ENCODE data around the gene UBE2I. TPM values are rescaled to one million over a fixed set of nuclear protein-coding genes. Genes with fewer than 3 reads are reported as not detected.

The UBE2I gene
- total RNA-seq = 100 to 1,000 TPM in 1 of 3 donors, 10 to 100 TPM in 2; 79.8 to 101 (median 96.9) TPM
- long read RNA-seq, donor 1, transcript UBE2I-203 (7 exons, 2,976 nt) = major isoform, 56 of 94 reads
- long read RNA-seq, donor 1, partial matches to known transcripts = 1 of 94 reads
- long read RNA-seq, donor 1, other reads (novel, unspliced or antisense) = 28 of 94 reads
- long read RNA-seq, donor 2, transcript UBE2I-208 (4 exons, 1,771 nt) = minor isoform, 7 of 39 reads
- long read RNA-seq, donor 2, transcript UBE2I-203 (7 exons, 2,976 nt) = major isoform, 28 of 39 reads
- long read RNA-seq, donor 2, partial matches to known transcripts = 0 of 39 reads
- long read RNA-seq, donor 2, other reads (novel, unspliced or antisense) = 1 of 39 reads

- peak within 1 kb of the TSS; percentile 42 for H3K4me3 ChIP-seq
- intact Hi-C loops (cut with DNase I, micrococcal nuclease) = no loop called here
- H3K36me3 ChIP-seq (ENCODE audit: low read depth) = no peaks in the 10 kb centered on the region
- TF ChIP-seq, protein P1, sequence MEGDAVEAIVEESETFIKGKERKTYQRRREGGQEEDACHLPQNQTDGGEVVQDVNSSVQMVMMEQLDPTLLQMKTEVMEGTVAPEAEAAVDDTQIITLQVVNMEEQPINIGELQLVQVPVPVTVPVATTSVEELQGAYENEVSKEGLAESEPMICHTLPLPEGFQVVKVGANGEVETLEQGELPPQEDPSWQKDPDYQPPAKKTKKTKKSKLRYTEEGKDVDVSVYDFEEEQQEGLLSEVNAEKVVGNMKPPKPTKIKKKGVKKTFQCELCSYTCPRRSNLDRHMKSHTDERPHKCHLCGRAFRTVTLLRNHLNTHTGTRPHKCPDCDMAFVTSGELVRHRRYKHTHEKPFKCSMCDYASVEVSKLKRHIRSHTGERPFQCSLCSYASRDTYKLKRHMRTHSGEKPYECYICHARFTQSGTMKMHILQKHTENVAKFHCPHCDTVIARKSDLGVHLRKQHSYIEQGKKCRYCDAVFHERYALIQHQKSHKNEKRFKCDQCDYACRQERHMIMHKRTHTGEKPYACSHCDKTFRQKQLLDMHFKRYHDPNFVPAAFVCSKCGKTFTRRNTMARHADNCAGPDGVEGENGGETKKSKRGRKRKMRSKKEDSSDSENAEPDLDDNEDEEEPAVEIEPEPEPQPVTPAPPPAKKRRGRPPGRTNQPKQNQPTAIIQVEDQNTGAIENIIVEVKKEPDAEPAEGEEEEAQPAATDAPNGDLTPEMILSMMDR (IDR thresholded peaks at IDR 0.05) = no peak
- ATAC-seq (peak; percentile 91), DNase-seq (peak; percentile 96 to 99 (median 97))
- peaks cover 19% of the 10 kb centered on the region for H3K4me1 ChIP-seq (ENCODE audit: low read depth)
- no peaks in the 10 kb centered on the region for H3K9me3 ChIP-seq
Observed at GRCh38 chr16:1308977-1309885, at the start of gene UBE2I. Gene UBE2I (plus strand): TSS chr16:1309636. CDS start chr16:1314031, 4,395 bp downstream.

GRCh38 chr16:1259760-1260068 is 49.7 kb upstream of the UBE2I start:
- H3K4me3 ChIP-seq = no peak overlapping the region
- no peaks in the 10 kb centered on the region for H3K36me3 ChIP-seq (ENCODE audit: low read depth)
- ATAC-seq (no peak), DNase-seq (no peak)
- TF ChIP-seq, protein P1 (IDR thresholded peaks at IDR 0.05) = no peak
- no peaks in the 10 kb centered on the region for H3K4me1 ChIP-seq (ENCODE audit: low read depth)
- no peaks in the 10 kb centered on the region for H3K9me3 ChIP-seq
- intact Hi-C loops (cut with DNase I, micrococcal nuclease) = no loop called here

GRCh38 chr16:1260101-1260680 is 49.2 kb upstream of the UBE2I start:
- DNase-seq (no peak), ATAC-seq (no peak)
- no peak overlapping the region for H3K4me3 ChIP-seq
- TF ChIP-seq, protein P1 (IDR thresholded peaks at IDR 0.05) = no peak
- intact Hi-C loops (cut with DNase I, micrococcal nuclease) = no loop called here
- H3K9me3 ChIP-seq = no peaks in the 10 kb centered on the region
- no peaks in the 10 kb centered on the region for H3K4me1 ChIP-seq (ENCODE audit: low read depth)
- no peaks in the 10 kb centered on the region for H3K36me3 ChIP-seq (ENCODE audit: low read depth)

DNA sequence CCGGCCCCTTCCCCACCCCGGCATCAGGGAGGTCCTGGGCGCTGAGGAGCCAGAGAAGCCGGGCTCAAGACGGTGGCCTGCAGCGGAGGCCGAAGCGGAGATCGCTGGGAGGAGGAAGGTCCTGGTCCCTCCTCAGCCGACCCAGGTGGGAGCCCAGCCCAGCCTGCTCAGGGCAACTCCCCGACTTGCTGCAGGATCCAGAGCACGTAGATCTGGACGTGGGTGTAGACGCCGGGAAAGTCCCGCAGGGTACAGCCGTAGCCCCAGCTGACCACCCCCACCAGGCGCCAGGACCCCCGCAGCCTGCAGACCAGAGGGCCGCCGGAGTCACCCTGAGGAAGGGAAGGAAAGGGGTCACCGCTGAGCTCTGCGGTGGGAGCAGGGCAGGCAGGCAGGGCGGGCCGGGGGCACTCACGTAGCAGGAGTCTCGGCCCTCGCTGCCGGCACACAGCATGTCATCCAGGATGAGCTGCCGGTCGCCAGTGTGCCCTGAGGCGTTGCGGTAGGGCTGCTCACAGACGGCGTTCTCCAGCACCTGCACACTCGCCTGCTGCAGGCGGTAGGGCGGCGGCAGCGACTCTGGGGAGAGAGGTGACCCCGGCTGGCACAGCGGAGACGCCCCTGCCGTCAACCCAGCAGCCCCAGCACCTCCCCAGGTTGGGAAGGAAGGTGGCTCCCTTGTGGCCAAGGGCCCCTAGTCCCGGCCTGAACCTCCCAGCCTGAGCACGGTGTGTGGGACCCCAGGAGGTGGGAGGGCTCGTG is 48.1 kb upstream of the UBE2I start:
- no peaks in the 10 kb centered on the region for H3K9me3 ChIP-seq
- no peaks in the 10 kb centered on the region for H3K4me1 ChIP-seq (ENCODE audit: low read depth)
- H3K4me3 ChIP-seq = no peak overlapping the region
- ATAC-seq (peak; percentile 10), DNase-seq (no peak)
- intact Hi-C loops (cut with DNase I, micrococcal nuclease) = no loop called here
- H3K36me3 ChIP-seq (ENCODE audit: low read depth) = no peaks in the 10 kb centered on the region
- TF ChIP-seq, protein P1 (IDR thresholded peaks at IDR 0.05) = no peak

DNA sequence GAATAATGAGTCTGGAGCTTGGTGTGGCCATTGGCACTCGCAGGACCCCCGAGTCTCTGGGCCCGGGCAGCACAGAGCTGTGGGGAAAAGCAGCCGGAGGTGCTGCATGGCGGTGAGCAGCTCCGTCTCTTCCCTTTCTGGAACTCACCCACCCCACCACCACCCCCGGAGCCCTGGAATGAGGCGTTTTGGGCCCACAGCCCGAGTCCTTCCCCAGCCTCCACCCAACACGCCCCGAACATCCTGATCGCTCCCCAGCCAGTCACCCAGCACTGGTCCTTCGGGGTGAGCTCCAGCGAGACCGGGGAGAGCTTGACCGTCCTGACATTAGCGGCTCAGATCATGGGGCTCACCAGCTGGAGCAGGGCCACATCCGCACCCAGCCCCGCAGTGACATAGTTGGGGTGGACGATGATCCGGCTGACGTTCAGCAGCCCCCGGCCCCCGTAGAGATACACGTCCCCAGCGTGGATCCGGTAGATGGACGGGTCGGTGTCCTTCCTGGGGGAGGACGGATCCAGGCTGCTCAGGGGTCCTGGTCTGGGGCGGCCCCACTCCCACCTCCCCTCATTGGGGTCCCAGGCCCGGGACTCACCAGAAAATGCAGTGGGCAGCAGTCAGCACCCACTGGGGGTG is 47.1 kb upstream of the UBE2I start:
- H3K9me3 ChIP-seq = no peaks in the 10 kb centered on the region
- intact Hi-C loops (cut with DNase I, micrococcal nuclease) = no loop called here
- no peak overlapping the region for H3K4me3 ChIP-seq
- no peak for ATAC-seq
- no peak for DNase-seq
- no peaks in the 10 kb centered on the region for H3K4me1 ChIP-seq (ENCODE audit: low read depth)
- H3K36me3 ChIP-seq (ENCODE audit: low read depth) = no peaks in the 10 kb centered on the region
- TF ChIP-seq, protein P1 (IDR thresholded peaks at IDR 0.05) = no peak
